SK-MEL-5 (cell line): ENCODE measurements around the gene KLHL40. TPM values are rescaled to one million over a fixed set of nuclear protein-coding genes. Genes with fewer than 3 reads are reported as not detected.

Experiments used
- DNase-seq: peaks from one replicate; pipeline ENCODE4 v3.0.0-alpha.2; 2016; ENCODE audit warnings: low read depth, low spot score
- in situ Hi-C: cut with HindIII; loops from 2 replicates; pipeline ENCODE4 v1.10.0; 2016; ENCODE audit warnings: low sequenced_read_pairs, high pct_unique_total_duplicates, low pct_unique_long_range_greater_than_20kb
- total RNA-seq: library from RNA; depleted of rRNA; stranded (reverse); fragments of >200 nt; shearing (Covaris generic); gene quantifications from 2 replicates; pipeline ENCODE4 v1.2.3, GENCODE V29; 2014; rRNA removed

Gene KLHL40
- total RNA-seq, 1 experiment from 2014 or later: not detected

DNA sequence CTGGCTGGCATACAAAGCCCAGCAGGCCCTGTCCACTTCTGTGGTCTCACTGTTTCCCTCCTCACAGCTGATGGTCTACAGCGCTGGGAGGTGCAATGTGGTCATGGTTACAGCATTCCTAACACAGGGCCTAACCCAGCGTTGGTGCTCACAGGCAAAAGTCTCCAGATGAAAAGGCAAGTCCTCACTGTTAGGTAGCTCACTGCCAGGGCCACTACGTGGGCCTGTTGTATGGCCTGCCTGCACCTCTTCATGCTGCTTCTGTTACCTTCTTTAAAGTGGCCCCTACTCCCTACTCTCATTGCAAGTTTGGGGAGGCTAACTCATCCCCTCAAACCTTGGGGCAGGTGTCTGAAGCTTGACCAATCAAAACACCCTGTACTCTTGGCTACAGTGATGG, 56.5 kb downstream of the KLHL40 start:
- in situ Hi-C loops: no loop called here
- no peak for DNase-seq

Other genes starting within 250 kb of the KLHL40 start
- gene VIPR1, start 182.9 kb upstream of the KLHL40 start, total RNA-seq: 0.34 TPM in 1 of 2 replicates, not detected in the other
- 59.2 and 62.4 TPM in 2 replicates for gene SEC22C, start 103.6 kb upstream of the KLHL40 start, total RNA-seq
- 24.9 and 26.0 TPM in 2 replicates for gene SS18L2, start 94.7 kb upstream of the KLHL40 start, total RNA-seq
- gene NKTR, start 84.9 kb upstream of the KLHL40 start, total RNA-seq: 18.9 and 19.0 TPM in 2 replicates
- gene ZBTB47, start 31.8 kb upstream of the KLHL40 start, total RNA-seq: 2.6 and 2.9 TPM in 2 replicates
- not detected in 2 replicates for gene HHATL, start 17.3 kb downstream of the KLHL40 start, total RNA-seq
- 0.48 TPM in 1 of 2 replicates, not detected in the other for gene CCDC13, start 87.7 kb downstream of the KLHL40 start, total RNA-seq
- gene HIGD1A, start 119.0 kb downstream of the KLHL40 start, total RNA-seq: 165 and 193 TPM in 2 replicates
- not detected in 2 replicates for gene ACKR2, start 123.9 kb downstream of the KLHL40 start, total RNA-seq
- not detected in 2 replicates for gene CYP8B1, start 190.3 kb downstream of the KLHL40 start, total RNA-seq
- gene ZNF662, start 220.6 kb downstream of the KLHL40 start, total RNA-seq: 0.13 TPM in 1 of 2 replicates, not detected in the other